HUES6 (cell line): ENCODE data around the gene UFM1.

Source experiments
- H3K27ac ChIP-seq: 2 replicates; pipeline ENCODE4 v1.7.0; 2013; ENCODE audit warnings: low read depth, mild to moderate bottlenecking, low read length, inconsistent platforms
- H3K27me3 ChIP-seq: 2 replicates; pipeline ENCODE4 v1.6.1; 2013; ENCODE audit warnings: low read length; ENCODE audit not compliant: control insufficient read depth, insufficient read depth
- H3K36me3 ChIP-seq: 2 replicates; pipeline ENCODE4 v1.6.1; 2013; ENCODE audit warnings: low read length; ENCODE audit not compliant: control insufficient read depth, insufficient read depth
- H3K4me1 ChIP-seq: 2 replicates; pipeline ENCODE4 v1.6.1; 2013; ENCODE audit warnings: low read length; ENCODE audit not compliant: control insufficient read depth, insufficient read depth
- H3K4me3 ChIP-seq: 2 replicates; pipeline ENCODE4 v1.5.1; 2013; ENCODE audit warnings: low read depth, low read length
- H3K9ac ChIP-seq: one replicate; pipeline ENCODE4 v1.6.1; 2013; ENCODE audit warnings: mild to moderate bottlenecking, low read length
- H3K9me3 ChIP-seq: 2 replicates; pipeline ENCODE4 v1.6.1; 2013; ENCODE audit warnings: low read depth, low read length; ENCODE audit not compliant: control insufficient read depth, insufficient read depth

Gene UFM1

GRCh38 chr13:38391341-38391740 is 41.7 kb downstream of the UFM1 start:
- Histone ChIP-seq H3K36me3 (no peaks in the 10 kb centered on the region), H3K9me3 (no peaks in the 10 kb centered on the region), H3K27ac (no peak overlapping the region), H3K4me1 (peaks cover 6% of the 10 kb centered on the region), H3K4me3 (no peak overlapping the region), H3K9ac (no peak overlapping the region), H3K27me3 (no peaks in the 10 kb centered on the region)

DNA sequence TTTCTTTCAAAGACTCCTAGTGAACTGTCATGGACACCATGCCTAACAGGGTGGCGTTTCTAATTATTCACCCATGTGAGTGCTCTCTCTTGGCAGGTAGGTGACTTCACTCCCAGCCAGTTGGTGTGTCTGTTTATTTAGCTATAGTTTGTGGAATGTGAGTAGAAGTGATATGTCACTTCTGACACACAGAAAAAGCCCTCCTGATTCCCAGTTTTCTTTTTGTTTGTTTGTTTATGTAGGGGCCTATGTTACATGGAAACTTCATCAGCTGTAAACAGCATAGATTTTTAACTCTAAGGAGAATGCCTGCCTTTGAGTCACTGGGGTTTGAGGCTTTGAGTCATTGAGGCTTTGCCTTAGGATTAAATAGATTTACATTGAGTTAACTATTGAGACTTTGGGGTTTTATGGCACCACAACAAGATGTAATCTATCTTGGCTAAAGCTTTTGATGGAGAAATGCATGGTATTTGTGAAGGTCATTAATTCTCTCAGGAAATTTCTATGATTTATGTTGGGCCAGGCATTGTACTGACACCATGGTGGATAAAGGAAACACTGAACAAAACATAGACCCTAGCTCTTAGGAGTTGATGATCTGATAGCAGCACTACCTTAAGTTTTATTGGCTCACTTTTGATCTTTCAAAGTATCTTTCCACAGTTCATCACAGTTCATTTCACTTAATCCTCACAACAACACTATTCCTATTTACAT is 45.3 kb downstream of the UFM1 start:
- H3K27me3 ChIP-seq = no peaks in the 10 kb centered on the region
- no peaks in the 10 kb centered on the region for H3K36me3 ChIP-seq
- H3K27ac ChIP-seq = no peak overlapping the region
- no peak overlapping the region for H3K4me3 ChIP-seq
- H3K9ac ChIP-seq = no peak overlapping the region
- H3K4me1 ChIP-seq = peaks cover 6% of the 10 kb centered on the region; the same call in 1 of the 2 replicates
- no peaks in the 10 kb centered on the region for H3K9me3 ChIP-seq

GRCh38 chr13:38395497-38395788 is 45.8 kb downstream of the UFM1 start:
- no peaks in the 10 kb centered on the region for H3K27me3 ChIP-seq
- peaks cover 6% of the 10 kb centered on the region; the same call in 1 of the 2 replicates for H3K4me1 ChIP-seq
- no peaks in the 10 kb centered on the region for H3K36me3 ChIP-seq
- H3K4me3 ChIP-seq = no peak overlapping the region
- no peak overlapping the region for H3K27ac ChIP-seq
- no peak overlapping the region for H3K9ac ChIP-seq
- no peaks in the 10 kb centered on the region for H3K9me3 ChIP-seq

GRCh38 chr13:38398711-38399493 is 49.3 kb downstream of the UFM1 start:
- no peak overlapping the region for H3K27ac ChIP-seq
- no peak overlapping the region for H3K9ac ChIP-seq
- no peak overlapping the region for H3K4me3 ChIP-seq
- no peaks in the 10 kb centered on the region for H3K9me3 ChIP-seq
- H3K27me3 ChIP-seq = no peaks in the 10 kb centered on the region
- peaks cover 6% of the 10 kb centered on the region; the same call in 1 of the 2 replicates for H3K4me1 ChIP-seq
- H3K36me3 ChIP-seq = no peaks in the 10 kb centered on the region

DNA sequence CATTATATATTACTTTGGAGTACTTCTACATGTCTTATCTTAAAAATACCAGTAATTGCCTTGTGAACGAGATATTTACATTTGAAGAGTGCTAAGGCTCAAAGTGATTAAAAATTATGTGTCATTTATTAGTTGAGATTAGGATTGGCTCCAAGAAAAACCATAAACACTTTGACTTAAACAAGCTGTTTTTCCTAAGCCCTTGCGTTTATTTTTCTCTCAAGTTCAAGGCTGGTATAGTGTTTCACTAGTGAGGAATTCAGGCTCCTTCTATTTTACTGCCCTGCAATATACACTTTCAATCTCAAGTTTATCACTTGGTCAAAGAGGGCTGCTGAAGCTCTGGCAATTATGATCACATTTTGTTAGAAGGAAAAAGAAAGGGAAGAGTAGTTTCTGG is 49.9 kb downstream of the UFM1 start:
- H3K9me3 ChIP-seq = no peaks in the 10 kb centered on the region
- H3K9ac ChIP-seq = no peak overlapping the region
- no peaks in the 10 kb centered on the region for H3K36me3 ChIP-seq
- peaks cover 6% of the 10 kb centered on the region; the same call in 1 of the 2 replicates for H3K4me1 ChIP-seq
- H3K27ac ChIP-seq = no peak overlapping the region
- no peak overlapping the region for H3K4me3 ChIP-seq
- no peaks in the 10 kb centered on the region for H3K27me3 ChIP-seq

GRCh38 chr13:38401276-38401675 is 51.6 kb downstream of the UFM1 start:
- Histone ChIP-seq H3K4me3 (no peak overlapping the region), H3K4me1 (no peaks in the 10 kb centered on the region), H3K27me3 (no peaks in the 10 kb centered on the region), H3K36me3 (no peaks in the 10 kb centered on the region), H3K9ac (no peak overlapping the region), H3K27ac (no peak overlapping the region), H3K9me3 (no peaks in the 10 kb centered on the region)

- no peaks in the 10 kb centered on the region for H3K9me3 ChIP-seq
- no peaks in the 10 kb centered on the region for H3K4me1 ChIP-seq
- no peaks in the 10 kb centered on the region for H3K36me3 ChIP-seq
- H3K27ac ChIP-seq = no peak overlapping the region
- H3K27me3 ChIP-seq = no peaks in the 10 kb centered on the region
- H3K9ac ChIP-seq = no peak overlapping the region
- no peak overlapping the region for H3K4me3 ChIP-seq
Measured at GRCh38 chr13:38405216-38405615, 55.6 kb downstream of the UFM1 start.

DNA sequence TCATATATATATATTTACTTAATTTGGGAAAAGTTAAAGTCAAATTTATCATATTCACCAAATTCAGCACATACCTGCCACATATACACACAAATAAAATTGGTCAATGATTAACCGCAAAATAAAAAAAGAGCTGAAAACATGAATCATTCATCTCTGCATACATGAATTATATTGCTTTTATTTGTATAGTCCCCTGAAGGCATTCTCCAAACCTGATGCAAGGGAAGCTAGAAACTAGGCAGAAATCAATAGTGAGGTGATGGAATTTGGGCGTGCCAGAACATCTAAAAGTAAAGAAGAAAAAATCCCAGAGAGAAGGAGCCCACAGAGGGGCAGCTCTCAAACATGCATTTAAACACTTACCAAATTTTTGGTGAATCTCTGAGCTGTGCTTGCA is 60.1 kb downstream of the UFM1 start:
- no peaks in the 10 kb centered on the region for H3K27me3 ChIP-seq
- no peaks in the 10 kb centered on the region for H3K36me3 ChIP-seq
- H3K27ac ChIP-seq = no peak overlapping the region

GRCh38 chr13:38412266-38412665 is 62.6 kb downstream of the UFM1 start:
- Histone ChIP-seq H3K36me3 (no peaks in the 10 kb centered on the region), H3K4me1 (no peaks in the 10 kb centered on the region), H3K4me3 (no peak overlapping the region), H3K27ac (no peak overlapping the region), H3K27me3 (no peaks in the 10 kb centered on the region), H3K9ac (no peak overlapping the region), H3K9me3 (no peaks in the 10 kb centered on the region)

More for the DNA sequence above, 60.1 kb downstream of the UFM1 start:
- Histone ChIP-seq H3K9me3 (no peaks in the 10 kb centered on the region), H3K4me1 (no peaks in the 10 kb centered on the region), H3K9ac (no peak overlapping the region), H3K4me3 (no peak overlapping the region)
